CD4-positive, alpha-beta T cell treated with Interleukin-15 for 4 hours (primary cell): ENCODE data around the gene ARHGAP9.
"Not testable (repeated sequence)": the region's sequence is repeated elsewhere in the genome, so short reads cannot be mapped to it uniquely, and the experiment has no call there.

Source experiments
- DNase-seq: peaks from one replicate; pipeline ENCODE4 v3.0.0-alpha.2; 2020; ENCODE audit warnings: low spot score

ARHGAP9 gene

GRCh38 chr12:57434517-57435223 lies 45.0 kb downstream of the ARHGAP9 start, which contains the start of gene INHBC:
Gene INHBC (plus strand): TSS chr12:57434784. CDS start chr12:57434887, 103 bp downstream.
- no peak for DNase-seq

GRCh38 chr12:57433370-57433769 lies 46.3 kb downstream of the ARHGAP9 start:
- no peak for DNase-seq

GRCh38 chr12:57431654-57432188 lies 47.9 kb downstream of the ARHGAP9 start:
- no peak for DNase-seq

- peak; percentile 93 for DNase-seq
Observed at GRCh38 chr12:57430931-57431566, 48.6 kb downstream of the ARHGAP9 start, which contains the start of gene R3HDM2. Gene R3HDM2 (minus strand): TSS chr12:57431043. CDS start chr12:57310428, 120,615 bp downstream.

GRCh38 chr12:57430112-57430930 lies 49.3 kb downstream of the ARHGAP9 start:
- no peak for DNase-seq

GRCh38 chr12:57429473-57430111 lies 50.1 kb downstream of the ARHGAP9 start:
- no peak for DNase-seq

- no peak for DNase-seq
Observed at GRCh38 chr12:57428965-57429364, 50.7 kb downstream of the ARHGAP9 start.

- DNase-seq = not testable (repeated sequence)
Observed at GRCh38 chr12:57426948-57427347, 52.7 kb downstream of the ARHGAP9 start.
